Measurements from ENCODE around the gene MTFR1L.

MTFR1L gene

DNA sequence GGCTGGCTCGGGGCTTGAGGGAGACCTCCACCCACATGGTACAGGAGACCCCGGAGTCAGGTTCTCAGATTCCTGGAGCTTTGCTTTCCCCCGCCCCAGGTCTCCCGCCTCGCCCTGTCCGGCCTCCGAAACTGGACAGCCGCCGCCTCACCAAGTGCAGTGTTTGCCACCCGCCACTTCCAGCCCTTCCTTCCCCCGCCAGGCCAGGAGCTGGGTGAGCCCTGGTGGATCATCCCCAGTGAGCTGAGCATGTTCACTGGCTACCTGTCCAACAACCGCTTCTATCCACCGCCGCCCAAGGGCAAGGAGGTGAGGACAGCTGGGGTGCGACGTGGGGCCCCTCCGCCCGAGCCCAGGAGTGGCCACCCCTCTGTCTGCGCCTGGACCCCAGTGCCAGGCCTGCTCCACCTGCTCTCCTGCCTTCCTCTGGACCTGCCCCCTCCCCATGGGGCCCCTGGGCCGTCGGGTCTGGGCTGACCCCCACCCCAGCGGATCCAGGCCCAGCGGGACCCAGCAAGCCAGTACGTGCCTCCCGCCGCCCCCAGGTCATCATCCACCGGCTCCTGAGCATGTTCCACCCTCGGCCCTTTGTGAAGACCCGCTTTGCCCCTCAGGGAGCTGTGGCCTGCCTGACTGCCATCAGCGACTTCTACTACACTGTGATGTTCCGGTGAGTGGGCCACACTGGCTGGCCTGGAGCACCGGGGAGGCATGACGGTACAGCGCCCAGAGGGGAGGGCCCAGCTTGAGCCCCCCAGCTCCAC, 11.1 kb upstream of the MTFR1L start:
- no peak for DNase-seq

DNA sequence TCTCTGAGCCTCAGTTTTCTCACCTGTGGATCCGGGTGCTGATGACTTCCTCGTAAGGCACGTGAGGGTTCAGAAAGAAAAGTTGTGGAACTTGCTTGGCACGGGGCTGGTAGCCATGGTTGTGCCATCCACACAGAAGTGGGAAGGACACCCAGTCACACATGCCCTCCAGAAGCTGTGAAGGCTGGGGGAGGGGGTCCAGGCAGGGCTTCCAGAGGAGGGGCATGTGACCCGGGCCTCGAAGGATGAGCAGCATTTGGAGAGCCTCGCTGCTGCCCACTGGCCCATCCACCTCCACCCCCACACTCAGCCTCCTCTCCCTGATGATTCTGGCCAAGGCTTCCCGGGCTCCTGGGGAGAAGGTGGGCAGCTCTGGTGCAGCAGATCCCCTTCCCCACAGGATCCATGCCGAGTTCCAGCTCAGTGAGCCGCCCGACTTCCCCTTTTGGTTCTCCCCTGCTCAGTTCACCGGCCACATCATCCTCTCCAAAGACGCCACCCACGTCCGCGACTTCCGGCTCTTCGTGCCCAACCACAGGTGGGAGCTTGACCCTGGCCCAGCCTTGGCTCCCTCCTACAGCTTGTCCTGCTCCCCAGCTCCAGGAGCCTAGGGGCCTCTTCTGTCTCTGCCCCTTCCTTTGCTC, 10.3 kb upstream of the MTFR1L start:
- no peak for DNase-seq

DNA sequence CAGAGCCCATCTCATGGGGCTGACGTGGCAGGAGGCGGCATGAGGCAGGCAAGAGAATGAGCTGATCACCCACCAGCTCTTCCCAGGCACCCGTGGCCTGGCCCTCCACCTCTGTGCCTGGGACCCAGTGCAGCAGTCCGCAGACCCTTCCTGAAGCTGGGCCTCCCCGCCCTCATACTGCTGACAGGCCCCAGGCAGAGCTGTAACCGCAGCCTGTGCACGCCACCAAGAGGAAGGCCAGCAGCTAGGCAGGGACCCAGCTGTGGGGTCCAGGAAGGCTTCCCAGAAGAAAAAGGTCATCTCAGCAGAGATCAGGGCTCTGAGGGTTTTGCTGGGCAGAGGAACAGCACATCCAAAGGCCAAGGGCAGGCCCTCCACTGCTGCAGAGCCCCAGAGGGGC, 9.8 kb upstream of the MTFR1L start:
- DNase-seq, result no peak

DNA sequence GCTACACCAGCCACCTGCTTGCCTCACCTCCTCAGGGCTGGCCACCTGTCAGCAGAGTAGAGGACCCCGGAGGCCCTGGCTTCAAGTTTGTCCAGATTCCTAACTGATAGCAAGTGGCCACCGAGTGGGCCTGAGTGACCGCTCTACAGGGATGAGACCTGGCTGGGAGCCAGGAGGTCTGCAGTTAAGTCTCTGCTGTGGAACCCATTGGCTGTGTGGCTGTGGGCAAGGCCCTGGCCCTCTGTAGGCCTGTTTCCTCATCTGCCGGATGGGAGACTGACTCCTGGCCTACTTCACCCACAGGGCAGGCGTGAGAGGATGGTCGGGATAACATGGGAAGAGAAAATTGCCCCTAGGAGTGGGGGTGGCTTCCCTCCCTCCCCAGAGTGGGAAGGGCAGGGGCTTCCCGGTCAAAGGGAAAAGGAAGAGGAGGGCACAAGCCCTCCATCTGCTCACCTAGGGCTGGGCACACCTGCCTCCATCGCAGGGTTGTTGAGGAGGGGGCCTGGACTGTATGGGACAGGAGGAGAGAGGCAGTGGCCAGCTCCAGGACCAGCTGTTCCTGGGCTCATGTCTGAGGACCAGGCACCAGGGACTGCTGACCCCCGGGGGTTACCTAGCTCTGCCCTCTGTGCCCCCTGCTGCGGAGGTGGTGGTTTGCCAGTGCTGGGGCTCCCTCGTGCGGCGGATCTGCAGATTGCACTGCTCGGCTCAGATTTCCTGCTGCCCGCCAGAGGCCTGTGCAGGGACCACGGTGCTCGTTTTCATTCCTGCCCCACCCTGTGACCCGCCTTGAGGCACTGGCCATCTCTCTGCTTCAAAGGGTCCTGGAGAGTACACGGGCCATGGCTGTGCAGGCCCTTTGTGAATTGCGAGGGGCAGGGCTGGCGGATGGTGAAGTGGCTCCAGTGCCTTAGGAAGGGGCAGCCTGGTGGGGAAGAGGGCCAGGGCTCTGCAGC, 9.1 kb upstream of the MTFR1L start:
- DNase-seq, result peak; percentile 94

DNA sequence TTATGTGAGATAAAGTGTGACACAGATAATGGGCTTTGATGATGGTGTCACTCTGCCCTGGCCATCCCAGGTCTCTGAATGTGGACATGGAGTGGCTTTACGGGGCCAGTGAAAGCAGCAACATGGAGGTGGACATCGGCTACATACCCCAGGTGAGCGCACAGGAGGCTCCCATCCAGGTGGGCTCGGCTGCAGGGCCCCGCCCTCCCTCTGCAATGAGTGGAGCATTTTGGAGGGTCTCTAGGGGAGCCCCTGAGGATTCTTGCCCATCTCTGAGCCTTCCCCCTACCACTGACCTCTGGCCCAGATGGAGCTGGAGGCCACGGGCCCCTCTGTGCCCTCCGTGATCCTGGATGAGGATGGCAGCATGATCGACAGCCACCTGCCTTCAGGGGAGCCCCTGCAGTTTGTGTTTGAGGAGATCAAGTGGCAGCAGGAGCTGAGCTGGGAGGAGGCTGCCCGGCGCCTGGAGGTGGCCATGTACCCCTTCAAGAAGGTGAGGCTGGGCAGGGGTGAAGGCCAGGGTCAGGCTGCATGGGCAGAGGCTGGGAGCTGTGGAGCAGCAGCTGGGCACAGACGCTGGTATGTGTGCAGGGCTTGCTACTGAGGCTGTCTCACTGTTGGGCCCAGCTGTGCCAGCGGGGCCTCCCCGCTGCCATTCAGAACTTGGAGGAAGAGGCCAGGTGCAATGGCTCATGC, 8.2 kb upstream of the MTFR1L start:
- DNase-seq, result no peak

DNA sequence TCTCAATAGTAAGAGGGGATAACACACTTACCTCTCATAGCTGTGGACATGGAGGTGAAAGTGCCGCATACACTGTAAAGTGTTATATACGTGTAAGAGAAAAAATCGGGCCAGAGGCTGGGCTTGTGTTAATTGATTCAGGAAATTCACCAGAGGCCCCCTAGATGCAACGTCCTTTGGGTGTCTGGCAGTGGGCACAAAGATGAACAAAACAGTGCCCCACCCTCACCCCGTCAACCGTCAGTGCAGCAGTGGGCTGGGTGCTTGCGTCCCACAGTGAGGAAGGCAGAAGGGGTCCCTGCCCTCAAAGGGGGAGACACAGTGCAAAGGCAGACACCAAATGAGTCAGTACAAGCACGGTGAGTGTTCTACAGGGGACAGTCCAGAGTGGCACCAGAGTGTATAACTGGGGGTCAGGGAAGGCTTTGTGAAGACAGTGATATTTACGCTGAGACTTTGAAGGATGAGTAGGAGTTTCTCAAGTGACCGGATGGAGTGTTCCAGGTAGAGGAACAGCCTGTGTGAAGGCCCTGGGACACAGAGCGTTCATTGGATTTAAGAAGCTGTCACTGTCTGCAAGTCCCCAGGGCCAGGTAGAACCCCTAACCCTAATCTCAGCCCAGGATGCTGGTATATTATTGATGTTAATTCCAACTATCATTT, 6.6 kb upstream of the MTFR1L start:
- no peak for DNase-seq

DNA sequence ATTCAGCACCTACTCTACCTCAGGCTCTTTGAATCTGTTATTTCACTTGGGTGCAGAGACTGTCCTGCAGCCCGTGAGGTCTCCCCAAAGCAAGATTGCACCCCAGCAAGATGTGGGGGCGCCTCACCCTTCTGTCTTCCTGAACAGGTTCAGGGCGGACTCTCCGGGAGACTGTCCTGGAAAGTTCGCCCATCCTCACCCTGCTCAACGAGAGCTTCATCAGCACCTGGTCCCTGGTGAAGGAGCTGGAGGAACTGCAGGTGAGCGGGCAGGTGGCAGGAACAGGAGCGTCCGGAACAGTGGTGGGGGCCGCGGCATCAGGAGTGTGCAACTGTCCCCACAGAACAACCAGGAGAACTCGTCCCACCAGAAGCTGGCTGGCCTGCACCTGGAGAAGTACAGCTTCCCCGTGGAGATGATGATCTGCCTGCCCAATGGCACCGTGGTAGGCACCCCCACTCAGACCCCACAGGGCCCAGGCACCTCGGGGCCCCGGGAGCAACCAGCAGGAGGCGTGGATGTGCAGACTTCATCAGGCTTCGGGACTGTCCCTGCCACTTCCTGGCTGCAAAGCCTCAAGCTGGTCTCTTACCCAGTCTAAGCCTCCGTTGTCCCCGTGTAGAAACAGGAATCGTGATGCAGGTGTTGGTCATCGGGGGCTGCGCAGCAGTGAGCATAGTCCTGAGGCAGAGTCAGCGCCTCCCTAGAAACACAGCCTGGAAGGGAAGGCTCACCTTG, 5.9 kb upstream of the MTFR1L start:
- no peak for DNase-seq

DNA sequence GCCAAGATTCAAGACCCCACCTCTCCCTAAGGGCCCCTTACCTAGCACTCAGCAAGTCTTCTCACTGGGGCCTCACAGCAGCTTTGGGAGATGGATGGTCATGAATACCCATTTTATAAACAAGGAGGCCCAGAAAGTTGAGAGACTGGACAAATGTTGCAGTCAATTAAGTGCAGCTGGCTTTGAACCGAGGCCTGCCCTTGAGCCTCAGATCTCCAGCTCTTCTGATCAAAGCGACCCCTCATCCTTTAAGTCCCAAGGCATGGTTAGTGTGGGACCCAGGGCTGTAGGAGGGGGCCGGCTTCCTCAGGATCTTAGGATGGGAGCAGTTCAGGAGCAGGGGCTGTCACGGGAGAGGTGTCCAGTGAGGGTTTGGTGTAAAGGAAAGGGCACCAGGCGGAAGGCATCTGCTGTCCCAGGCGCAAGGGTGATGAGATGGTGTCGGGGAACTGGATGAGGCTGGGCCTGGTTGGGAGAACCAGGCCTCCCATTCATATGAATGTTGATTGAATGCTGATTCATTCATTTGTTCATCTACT, 5.1 kb upstream of the MTFR1L start:
- no peak for DNase-seq

DNA sequence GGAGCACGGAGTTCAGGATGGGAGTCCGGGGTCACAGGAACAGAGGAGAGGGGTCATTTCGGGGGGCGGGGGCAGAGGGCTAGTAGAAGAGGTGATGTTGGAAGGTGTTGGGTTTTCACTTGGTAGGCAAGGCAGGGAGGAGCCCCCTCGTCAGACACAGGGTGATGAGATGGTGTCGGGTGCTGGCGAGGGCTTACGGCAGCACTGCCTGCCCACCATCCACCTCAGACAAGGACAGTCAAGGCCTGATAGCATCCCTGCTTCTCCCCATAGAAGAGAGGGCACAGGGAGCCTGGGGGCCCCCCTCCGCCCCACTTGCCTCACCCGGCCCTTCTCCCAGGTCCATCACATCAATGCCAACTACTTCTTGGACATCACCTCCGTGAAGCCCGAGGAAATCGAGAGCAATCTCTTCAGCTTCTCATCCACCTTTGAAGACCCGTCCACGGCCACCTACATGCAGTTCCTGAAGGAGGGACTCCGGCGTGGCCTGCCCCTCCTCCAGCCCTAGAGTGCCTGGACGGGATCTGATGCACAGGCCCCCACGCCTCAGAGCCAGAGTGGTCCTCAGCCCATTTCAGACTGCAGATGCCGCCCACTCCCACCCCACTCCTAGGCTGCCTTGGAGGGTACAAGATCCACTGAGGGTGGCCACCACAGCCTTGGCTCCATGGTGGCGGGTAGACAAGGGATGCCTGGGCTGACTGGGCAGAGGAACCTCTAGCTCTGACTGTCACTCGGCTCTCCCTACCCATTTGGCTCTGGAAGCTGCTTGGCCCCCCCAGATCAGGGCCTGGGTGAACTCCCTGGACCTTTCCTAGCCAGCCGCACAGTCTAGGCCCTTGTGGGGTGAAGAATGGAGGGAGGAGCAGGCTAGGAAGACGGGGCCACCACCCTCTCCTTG, 4.3 kb upstream of the MTFR1L start:
- peak; percentile 45 for DNase-seq

DNA sequence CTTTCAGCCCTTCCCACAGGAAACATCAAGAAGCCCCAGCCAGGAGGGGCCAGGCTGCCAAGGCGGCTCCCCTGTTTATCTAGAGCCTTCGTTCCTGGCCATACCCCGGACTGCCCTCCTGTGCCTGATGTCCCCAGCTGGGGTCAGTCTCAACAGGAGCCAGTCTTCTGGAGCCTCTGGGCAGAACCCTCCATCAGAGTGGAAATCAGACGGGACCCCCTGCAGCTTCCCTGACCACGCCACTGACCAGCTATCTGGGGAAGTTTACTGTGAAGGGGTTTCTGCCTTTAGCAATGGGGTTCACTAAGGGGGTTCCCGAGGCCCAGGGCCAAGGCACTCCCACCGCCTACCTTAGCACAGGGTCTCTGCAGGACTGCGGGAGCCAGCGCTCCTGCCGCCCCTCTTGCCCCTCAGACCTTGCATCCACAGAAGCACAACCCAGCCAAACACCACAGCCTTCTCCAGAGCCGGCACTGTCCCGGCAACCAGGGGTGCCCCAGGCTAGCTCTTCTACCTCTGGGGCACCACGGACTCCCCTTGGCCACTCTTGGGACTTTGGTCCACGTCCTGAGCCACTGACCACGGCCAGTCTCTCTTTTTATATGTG, 3.5 kb upstream of the MTFR1L start:
- peak; percentile 47 for DNase-seq

DNA sequence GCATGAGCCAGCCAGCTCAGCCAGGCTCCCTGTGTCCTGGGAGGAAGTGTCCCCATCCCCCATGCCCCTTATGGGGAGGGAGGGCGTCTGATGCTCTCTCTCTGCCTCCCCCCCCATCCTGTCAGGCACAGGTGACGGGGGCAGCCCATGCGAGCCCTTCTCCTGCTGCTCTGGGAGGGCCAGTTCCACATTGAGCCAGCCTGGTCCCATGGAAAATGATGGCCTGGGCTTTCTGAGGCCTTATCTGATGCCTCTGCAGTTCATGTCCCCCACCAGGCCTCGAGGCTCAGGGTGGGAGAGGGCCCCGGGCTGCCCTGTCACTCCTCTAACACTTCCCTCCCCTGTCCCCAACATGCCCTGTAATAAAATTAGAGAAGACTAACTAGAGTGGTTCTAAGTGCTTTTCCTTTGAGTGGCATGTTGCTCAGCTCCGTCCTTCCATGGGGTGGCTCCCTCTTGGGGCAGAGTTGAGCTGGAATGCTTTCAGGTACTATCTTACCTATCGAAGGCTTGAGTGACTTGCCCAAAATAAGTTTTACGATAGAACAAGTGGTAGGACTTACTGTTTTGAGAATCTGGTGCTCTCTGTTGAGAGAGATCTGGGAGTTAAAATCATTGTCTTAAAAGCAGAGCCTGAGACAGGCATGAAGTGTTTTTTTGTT, 1.8 kb upstream of the MTFR1L start:
- DNase-seq, result peak; percentile 49

DNA sequence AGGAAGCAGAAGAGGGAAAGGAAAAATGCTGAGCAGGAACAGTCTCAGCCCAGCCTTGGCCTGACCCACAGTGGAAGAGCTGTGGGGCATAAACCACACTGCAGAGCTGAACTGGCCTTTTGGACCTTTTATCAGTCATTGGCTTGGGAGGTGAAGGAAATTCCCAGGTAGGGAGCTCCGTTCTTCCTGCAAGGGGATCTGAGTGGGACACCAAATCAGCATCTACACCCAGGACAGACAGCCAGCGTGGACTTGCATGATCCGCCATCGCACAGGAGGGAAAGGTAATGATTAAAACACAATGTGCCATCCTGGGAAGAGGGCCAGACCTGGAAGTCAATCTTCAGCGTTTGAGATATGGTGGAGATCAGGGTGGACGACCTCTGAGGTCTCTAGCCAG, 1.2 kb upstream of the MTFR1L start:
- peak; percentile 45 for DNase-seq

DNA sequence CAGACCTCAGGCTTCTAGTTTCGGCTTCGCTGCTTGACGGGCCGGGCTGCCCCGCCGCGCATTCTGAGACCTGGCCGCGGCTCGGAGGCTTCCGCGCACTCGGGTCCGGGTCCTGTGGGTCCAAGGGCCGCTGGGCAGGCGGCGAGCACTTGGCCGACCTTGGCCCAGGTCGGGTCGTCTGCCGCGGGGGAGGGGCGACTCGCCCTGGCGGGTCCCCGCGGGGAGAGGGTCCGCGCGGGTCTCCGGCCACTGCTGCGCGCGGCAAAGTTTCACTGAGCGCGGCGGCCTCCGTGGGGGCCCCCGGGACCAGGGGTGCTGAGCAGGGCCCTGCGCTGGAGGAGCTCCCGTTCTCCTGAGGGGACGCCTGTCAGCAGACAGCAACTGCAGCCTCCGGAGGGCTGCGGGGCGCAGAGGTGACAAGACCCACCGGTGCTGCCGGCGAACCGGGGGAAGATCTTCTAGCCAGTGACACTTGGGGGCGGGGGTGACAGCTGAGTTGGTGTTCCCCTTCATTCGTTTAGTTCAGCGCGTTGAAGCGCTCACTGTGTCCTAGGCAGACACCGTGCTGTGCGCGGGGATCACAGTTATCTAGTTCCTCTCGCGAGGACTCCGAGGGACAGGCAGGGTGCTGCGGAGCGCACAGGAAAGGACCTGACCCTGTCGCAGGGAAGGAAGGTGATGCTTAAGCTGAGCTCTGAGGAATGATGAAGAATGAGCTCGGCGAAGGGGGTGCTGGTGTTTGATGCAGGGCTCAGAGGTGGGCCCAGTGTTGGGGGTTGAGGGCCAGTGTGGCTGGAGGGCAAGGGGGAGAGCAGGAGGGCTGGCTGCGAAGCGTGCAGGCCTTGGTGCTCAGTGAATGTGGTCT, 725 bp downstream of the MTFR1L start:
- peak; percentile 84 for DNase-seq

DNA sequence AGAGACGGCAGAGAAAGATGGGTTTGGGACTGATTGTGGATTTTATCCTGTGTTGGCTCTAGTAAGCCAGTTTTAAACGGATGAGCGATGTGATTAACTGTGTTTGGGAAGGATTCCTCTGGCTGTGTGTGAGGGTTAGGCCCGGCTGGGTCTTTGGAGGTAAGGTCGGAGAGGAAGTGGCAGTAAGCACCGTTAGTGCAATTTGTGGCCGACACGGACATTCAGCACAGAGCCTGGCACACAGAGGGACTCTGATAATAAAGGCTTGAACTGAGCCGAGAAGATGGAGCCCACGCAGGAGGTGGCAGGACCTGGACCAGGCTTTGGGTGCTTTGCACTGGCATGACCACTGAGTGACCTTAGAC, 1.3 kb downstream of the MTFR1L start:
- DNase-seq, result no peak

DNA sequence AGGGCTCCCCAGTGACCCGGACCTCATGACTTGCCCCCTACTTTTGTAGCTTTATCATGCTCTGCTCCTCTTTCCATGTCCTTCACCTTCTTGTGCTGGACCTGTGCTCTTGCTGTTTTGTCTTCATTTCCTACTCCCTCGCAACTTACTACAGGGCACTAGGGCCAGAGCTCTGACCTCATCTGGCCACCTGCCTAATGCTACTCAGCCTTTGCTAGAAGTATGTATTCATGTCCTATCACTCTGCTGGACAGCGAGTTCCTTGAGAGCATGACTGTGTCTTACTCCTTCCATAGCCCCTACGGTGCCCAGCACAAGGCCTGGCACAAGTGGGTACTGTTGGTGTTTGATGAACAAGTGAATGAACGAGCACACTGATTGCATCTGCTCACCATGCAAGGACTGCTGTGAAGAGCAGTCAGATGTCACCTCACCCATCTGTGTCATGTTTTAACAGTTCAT, 1.9 kb downstream of the MTFR1L start:
- no peak for DNase-seq

DNA sequence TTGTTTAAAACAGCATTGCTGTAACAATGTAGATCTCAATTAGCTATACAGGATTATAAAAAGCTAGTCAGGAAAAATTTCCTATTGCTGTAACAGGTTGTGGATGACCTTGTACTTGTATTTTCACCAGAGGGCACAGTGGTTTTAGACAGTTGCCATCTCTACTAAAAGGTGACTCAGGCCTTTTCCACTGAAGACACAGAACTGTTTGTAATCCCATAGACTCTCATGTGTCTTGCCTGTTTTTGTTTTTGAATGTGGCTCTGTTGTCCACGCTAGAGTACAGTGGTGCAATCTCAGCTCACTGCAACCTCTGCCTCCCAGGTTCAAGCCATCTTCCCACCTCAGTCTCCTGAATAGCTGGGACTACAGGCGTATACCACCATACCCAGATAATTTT, 5.9 kb downstream of the MTFR1L start:
- DNase-seq, result no peak

DNA sequence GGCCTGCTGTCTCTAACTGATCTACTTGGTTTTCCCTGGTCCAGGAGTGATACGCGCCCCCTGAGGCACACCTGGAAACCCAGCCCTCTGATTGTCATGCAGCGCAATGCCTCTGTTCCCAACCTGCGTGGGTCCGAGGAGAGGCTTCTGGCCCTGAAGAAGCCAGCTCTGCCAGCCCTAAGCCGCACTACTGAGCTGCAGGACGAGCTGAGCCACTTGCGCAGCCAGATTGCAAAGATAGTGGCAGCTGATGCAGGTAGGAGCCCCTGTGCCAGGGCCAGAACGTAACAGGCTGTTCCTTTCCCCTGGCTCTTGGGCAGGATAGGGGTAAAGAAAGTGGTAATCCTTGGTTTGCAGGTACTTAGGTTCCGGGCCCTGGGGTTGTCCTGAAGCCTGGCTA, 6.8 kb downstream of the MTFR1L start:
- no peak for DNase-seq

DNA sequence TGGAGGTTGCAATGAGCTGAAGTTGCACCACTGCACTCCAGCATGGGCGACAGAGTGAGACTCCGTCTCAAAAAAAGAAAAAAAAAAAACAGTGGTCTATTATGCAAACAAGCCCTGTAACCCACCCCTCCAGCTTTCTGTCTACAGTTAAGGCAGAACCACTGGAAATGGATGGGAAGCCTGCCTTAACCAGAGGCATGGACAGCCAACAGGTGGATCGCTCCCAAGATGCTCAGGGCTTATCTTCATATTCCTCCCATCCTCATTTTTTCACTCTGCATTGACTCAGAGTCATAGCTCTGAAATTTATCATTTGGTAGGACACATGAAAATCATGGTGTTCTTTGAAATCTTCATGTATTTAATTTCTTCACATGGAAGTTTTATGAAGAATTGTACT, 8.7 kb downstream of the MTFR1L start:
- no peak for DNase-seq
